ENCODE data around the gene PDIK1L.

The PDIK1L gene

DNA sequence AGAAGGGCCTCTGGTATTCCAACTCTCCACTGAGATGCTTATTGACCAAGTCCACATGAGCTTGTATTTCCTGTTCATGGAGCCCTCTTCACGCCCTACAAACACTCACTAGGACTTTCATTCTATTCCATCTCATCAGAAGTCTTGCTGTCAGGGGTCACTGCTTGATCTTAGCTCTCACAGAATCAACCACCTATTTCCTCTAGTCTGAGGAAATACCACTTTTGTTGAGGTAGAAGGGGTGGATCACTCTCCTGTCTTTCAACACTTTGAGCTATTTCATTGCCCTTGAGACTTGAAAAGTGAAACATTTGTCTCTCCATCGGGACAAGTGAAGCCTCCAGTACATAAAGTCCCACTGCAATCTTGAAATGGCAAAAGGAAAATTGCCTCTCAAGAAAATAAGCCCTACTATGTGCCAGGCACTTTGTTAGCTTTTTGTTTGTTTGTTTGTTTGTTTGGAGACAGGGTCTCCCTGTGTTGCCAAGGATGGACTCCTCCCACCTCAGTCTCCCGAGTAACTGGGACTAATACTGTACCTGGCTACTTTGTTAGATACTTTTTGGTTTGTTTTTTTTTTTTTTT, 27.4 kb downstream of the PDIK1L start:
- DNase-seq: no peak
- TF ChIP-seq POLR2A (IDR thresholded peaks at IDR 0.05; ENCODE audit: low read length): no peak
- no peak for TF ChIP-seq GATA1 (IDR thresholded peaks at IDR 0.05; ENCODE audit: low read depth, low read length)

DNA sequence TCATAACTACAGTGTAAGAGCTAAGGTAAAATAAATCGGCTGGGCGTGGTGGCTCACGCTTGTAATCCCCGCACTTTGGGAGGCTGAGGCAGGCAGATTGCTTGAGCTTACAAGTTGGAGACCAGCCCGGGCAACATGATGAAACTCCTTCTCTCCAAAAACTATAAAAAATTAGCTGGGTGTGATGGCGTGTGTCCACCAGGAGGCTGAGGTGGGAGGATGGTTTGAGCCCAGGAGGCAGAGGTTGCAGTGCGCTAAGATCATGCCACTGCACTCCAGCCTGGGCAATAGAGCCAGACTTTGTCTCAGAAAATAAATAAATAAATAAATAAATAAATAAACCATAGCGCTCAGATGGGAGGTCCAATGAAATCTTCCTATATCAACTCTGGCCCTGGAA, 30.5 kb downstream of the PDIK1L start:
- TF ChIP-seq POLR2A (IDR thresholded peaks at IDR 0.05; ENCODE audit: low read length): no peak
- DNase-seq: peak in 1 of 2 experiments; percentile 59

DNA sequence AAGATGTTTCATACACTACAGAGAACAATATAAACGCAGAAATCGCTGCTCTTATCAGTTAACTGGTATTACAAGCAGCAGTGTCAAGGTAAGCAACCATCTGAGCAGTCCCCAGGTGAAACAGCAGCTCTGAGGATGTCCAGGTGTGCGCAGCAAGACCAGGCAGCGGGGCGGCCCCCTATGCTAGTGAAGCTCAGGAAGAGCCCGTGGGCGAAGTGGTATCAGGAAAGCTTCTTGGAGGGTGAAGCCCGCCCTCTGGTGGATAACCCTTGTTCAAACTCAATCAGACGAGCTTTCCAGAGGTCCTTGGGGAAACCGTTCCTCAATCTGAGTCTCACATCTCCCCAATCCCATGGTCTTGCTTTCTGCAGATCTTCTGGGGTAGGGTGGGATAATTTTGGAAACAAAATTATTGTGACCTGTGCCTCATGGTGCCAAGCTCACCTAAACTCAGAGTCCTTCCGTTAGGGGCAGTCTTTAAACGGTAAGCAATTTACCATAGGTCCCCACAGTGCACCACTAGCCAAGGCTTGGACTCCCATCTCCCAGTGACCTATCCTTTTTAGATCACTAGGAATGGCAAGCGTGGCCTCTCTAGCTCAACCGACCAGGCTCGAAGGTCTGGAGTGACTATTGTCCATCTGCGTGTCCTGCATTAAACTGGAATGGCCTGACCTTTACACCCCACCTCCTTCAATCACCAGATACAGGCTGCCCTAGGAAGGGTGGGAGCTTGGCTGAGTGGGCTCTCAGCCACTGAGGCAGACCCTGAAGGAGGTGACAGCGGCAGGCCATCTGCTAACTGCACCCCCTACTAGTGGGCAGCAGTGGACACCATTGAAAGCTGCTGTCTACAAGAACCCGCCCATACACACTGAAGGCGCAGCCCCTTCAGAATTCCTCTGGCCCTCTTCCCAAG, 33.7 kb downstream of the PDIK1L start:
- DNase-seq: peak in 1 of 2 experiments; percentile 92
- TF ChIP-seq GATA1 (IDR thresholded peaks at IDR 0.05; ENCODE audit: low read depth, low read length) (no peak), POLR2A (IDR thresholded peaks at IDR 0.05; ENCODE audit: low read length) (no peak)

DNA sequence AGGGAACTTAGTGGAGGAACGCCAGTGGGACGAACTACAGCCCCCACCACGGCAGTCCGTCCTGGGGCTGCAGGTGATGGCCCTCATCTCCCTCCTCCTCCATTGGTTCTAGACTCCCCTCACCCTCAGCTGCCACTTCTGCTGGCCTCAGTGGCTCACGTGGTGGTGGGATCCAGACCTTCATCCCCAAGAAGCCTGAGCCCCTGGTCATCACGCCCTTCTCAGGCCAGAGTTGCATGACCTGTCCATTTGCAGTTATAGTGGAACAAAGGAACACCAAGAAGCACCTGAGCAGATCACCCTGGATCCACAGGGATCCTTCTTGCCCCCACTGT, 34.3 kb downstream of the PDIK1L start:
- no peak for DNase-seq
- TF ChIP-seq POLR2A (IDR thresholded peaks at IDR 0.05; ENCODE audit: low read length) (no peak), GATA1 (IDR thresholded peaks at IDR 0.05; ENCODE audit: low read depth, low read length) (no peak)

DNA sequence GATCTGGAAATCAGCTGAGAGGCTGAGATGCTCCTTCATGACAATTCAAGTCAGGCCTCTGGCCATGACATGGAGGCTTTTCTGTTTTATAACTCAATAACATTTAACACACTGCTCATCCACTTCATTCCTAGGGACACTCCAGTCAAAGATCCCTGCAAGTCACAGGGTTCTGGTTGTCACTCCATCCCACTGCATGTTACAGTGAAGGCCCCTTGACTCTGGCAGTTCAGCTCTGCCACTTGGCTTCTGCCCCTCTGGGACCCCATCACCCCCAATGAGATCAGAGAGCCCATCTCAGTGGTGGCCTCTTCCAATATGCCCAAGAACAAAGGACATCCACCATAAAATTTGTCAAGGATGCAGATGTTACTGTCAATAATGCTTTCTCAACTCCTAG, 37.3 kb downstream of the PDIK1L start:
- TF ChIP-seq GATA1 (IDR thresholded peaks at IDR 0.05; ENCODE audit: low read depth, low read length) (no peak), POLR2A (IDR thresholded peaks at IDR 0.05; ENCODE audit: low read length) (no peak)
- DNase-seq: no peak

DNA sequence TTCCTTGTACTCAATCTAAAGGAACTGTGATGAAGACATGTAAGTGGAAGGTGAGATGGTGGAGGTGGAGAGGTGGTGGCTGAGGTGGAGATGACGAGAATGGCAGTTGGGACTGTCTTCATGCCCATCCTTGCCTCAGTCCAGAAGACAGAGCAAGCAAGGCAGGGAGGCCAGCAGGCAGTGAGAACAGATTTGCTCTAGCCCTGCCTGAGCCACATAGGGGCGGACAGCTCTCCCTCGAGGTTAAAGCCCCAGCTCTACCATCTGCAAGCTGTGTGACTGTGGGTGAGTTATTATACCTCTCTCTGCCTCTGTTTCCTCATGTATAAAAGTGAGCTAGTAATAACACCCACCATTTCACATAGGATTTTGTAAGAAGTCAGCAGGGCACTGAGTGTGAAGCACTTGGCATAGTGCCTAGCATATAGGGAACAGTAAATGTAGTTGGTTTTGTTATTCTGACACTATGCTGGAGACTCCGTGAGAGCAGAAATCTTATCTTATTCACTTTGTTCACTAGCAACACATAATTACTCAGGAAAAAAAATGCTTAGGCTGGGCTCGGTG, 42.4 kb downstream of the PDIK1L start:
- no peak for TF ChIP-seq GATA1 (IDR thresholded peaks at IDR 0.05; ENCODE audit: low read depth, low read length)
- DNase-seq: no peak

DNA sequence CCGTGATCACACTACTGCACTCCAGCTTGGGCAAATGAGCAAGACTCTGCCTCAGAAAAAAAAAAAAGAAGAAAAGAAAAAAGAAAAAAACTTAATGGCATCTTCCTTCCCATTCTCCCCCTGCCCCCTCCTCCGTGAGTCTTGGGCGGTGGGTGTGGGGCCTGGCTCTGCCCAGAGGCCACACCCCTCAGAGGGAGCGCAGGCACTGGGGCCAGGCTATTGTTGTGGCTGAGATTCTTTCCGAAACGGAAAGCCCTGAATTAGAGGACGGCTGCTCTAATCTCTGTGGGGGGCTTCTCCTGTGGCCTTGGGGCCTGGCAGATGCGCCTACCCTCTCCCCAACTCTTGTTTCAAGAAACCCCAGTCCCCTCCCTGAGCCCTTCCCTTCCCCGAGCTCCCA, 43.1 kb downstream of the PDIK1L start:
- no peak for DNase-seq
- TF ChIP-seq POLR2A (IDR thresholded peaks at IDR 0.05; ENCODE audit: low read length) (no peak), GATA1 (IDR thresholded peaks at IDR 0.05; ENCODE audit: low read depth, low read length) (no peak)

DNA sequence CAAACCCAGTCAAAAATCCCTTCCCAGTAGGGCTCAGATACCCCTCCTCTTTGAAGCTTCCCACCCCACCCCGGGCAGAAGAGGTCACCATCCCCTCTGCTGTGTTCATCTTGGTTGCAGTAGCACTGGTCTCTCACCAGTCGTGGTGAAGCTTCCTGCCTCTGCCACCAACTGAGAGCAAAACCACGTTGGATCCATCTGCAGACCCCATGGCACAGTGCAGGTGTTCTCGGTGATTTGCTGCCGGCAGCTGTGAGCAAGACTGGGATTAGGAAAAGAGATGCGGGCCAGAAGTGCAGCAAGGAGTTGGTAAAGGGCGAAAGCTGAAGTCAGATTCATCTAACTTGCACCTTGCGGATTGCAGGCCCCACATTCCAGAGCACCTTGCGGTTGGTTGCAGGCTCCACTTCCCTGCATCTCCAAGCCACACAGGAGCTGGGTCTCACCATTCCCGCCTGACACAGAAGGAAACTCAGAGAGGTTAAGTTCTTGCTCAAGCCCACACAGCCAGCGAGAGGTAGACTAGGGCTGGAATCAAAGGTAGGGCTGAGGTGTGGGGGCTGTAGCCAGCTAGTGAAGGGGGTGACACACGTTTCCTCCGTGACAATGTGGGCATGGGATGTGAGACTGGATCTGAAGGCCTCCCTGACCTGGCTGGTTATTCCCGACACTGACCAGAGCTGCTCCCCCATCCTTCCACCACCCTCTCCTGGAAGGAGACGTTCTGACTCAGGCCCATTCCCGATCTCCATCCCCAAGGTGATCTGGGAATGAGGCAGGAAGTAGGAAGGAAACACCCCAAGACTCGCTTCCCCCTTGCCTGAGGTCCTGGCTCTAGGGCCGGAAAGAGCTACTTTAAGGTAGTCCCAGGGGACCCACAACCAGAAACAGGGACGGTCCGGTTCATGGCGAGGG, 44.0 kb downstream of the PDIK1L start:
- TF ChIP-seq GATA1 (IDR thresholded peaks at IDR 0.05; ENCODE audit: low read depth, low read length) (no peak), POLR2A (IDR thresholded peaks at IDR 0.05; ENCODE audit: low read length) (no peak)
- DNase-seq: no peak

DNA sequence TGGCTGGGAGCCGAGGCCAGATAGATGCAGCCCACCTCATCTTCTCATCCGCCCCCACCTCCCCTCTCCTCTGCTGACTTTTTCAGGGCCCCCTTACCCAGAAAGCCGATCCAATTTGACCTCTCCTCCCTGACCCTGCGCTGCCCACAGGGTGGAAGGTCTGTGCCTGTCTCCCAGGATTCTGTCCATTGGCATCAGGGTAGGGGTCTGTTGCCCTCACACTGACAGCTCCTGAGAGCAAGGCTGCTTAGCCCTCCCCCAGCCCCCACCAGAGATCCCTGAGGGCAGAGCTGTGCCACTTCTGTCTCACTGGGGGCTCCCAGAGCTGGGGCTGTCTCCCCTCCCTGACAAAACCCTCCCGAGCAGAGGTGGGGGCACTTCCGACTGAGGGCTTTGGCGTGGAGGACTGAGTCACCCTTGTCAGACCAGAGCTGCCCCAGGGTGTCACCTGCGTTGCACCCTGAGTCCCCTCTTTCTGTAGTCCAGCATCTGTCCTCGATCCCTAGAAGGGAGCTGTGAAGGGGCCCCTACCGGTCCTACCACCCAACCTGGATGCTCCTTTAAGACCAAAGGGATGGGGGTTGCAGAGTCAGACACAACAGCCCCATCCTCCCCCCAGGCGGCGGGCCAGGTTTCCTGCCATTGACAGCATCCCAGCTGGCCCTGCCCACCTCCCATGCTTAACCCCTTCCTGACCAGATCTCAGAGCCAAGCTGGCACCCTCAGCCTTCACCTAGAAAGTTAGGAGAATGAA, 44.8 kb downstream of the PDIK1L start:
- DNase-seq: no peak
- TF ChIP-seq GATA1 (IDR thresholded peaks at IDR 0.05; ENCODE audit: low read depth, low read length) (no peak), POLR2A (IDR thresholded peaks at IDR 0.05; ENCODE audit: low read length) (no peak)

DNA sequence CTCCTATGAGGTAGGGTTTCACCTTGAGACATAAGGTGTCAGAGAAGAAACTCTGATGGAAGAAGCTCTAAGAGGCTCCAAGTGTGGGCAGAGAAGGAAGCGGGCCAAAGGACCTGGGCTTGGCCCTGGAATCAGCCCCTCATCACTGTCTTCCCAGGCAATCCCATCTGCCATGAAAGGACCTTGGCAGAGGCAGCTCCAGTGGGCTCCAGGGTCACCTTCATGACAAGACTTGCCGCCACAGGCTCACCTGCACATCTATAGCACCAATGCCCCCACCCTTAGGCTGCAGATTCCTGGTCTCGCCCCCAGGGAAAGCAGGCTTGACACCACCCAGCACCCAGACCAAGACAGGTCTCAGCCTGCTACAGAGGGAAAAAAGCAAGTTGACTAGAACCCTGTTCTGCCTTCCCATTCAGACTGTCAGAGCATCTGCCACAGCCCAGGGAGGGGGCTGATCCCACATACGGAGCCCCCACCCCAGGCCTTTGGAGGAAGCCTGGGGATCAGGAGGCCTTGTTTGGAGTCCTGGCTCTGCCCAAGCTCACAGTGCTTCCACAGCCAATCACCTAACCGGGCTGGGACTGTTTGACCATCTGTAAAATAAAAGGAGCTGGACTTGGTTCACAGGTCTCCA, 46.8 kb downstream of the PDIK1L start:
- TF ChIP-seq POLR2A (IDR thresholded peaks at IDR 0.05; ENCODE audit: low read length) (no peak), GATA1 (IDR thresholded peaks at IDR 0.05; ENCODE audit: low read depth, low read length) (no peak)
- DNase-seq: no peak

DNA sequence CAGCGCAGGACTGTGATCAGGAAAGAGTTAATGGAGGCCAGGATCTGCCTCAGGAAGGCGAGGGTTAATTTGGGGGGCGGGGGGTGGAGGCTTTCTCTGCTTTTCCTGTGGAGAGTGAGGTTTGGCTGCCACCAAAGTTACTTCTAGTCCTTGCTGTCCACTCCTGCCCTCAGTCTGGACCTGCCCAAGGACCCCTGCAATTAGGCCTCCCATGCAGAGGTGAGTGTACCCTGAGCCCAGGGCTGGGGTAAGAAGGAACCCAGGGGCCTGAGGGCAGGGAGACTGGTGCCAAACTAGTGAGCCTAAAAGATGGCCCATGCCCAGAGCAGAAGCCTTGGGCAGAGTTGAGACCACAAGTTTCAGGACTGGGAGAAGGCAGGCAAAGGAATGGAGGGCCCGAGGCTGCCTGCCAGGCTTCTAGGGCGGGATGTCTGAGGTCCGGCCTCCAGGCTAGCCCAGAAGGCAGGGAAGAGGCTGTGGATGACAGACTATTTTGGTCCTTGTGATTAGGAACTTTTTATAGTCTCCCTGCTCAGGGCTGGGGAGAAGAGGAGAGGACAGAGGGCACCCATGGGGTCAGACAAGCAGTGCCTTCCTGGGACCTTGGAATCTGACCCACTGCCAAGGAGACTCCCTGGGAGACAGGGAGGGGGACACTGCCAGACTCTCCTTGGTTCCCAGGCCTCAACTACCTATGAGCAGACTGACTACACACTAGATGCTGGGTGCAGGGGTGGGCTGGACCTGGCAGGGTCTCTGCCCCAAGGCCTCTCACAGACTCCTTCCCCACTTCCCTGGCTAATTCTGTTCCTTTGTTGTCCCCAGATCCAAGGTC, 47.5 kb downstream of the PDIK1L start, which contains the start of gene FAM110D:
TSS of gene FAM110D (plus strand) at position 172 of the 835 bp plus-strand sequence. CDS start 2,213 bp downstream, outside the sequence.
- TF ChIP-seq GATA1 (IDR thresholded peaks at IDR 0.05; ENCODE audit: low read depth, low read length): no peak
- TF ChIP-seq POLR2A (IDR thresholded peaks at IDR 0.05; ENCODE audit: low read length): no peak
- DNase-seq: no peak

DNA sequence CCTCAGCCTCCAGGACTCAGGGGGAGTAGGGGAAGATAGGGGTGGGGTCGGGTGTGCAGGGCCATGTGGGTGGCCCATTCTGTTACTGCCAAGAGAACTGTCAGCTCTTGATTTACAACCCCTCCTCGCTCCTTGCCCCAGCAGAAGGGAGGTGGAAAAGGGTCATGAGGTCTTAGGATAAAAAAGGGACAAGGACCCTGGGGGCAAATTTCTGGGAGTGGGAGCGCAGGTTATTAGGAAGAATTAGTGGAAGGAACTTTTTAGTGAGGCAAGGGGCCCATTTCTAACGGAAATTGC, 48.1 kb downstream of the PDIK1L start:
- TF ChIP-seq POLR2A (IDR thresholded peaks at IDR 0.05; ENCODE audit: low read length): no peak
- TF ChIP-seq GATA1 (IDR thresholded peaks at IDR 0.05; ENCODE audit: low read depth, low read length): no peak
- DNase-seq: no peak

Data from erythroblast (primary cell).